ENCODE data around the gene NEU1. TPM values are rescaled to one million over a fixed set of nuclear protein-coding genes. Genes with fewer than 3 reads are reported as not detected.

NEU1 gene
- total and polyA plus RNA-seq, 2 of the 8 experiments (the other 6 are each of a cell fraction or from before 2014, with no cell fraction given), result 41.2 to 72.1 TPM

GRCh38 chr6:31901953-31902643, 39.5 kb upstream of the NEU1 start, which contains the start of gene ZBTB12:
Gene ZBTB12, minus strand, starts transcription at chr6:31902086. Its CDS starts 781 bp downstream, at chr6:31901305.
- no peaks in the 10 kb centered on the region for H4K20me1 ChIP-seq (replicated peaks in 1 of 2; ENCODE audit: control insufficient read depth in 1 of 2, insufficient read depth in 2 of 2, low read length in 2 of 2)
- H3K4me1 ChIP-seq (replicated peaks in 1 of 4; ENCODE audit: control insufficient read depth in 3 of 4, insufficient read depth in 4 of 4, low read length in 3 of 4), result peaks cover 0 to 18% (median 12%) of the 10 kb centered on the region in 4 experiments; a peak in 6 of 7 replicates
- WGBS, 2 experiments (ENCODE audit: extremely low coverage in 1 of 2, insufficient coverage in 1 of 2, insufficient read length in 1 of 2, insufficient replicate concordance in 2 of 2, low coverage in 1 of 2, low lambda C conversion rate in 2 of 2, missing lambda C conversion rate in 1 of 2), result 2% methylated on average over 47 of the region's 77 CpGs; no CpG with 5 or more reads in 1 of the 2 experiments
- H2AK5ac ChIP-seq (ENCODE audit: low read depth, low read length), result no peak within 1 kb of the TSS
- no peaks in the 10 kb centered on the region for H3K9me3 ChIP-seq (ENCODE audit: insufficient read depth in 2 of 2, low read depth in 1 of 2, low read length in 1 of 2)
- peak within 1 kb of the TSS; percentile 20 for H4K5ac ChIP-seq (ENCODE audit: insufficient read length, low read depth, low read length)
- H3K79me1 ChIP-seq (ENCODE audit: low read depth, low read length), result peaks cover 2% of the 10 kb centered on the region
- FAIRE-seq (no peak), DNase-seq (ENCODE audit: low read depth in 1 of 2, low spot score in 2 of 2) (peak; percentile 86 to 93)
- peak within 1 kb of the TSS in 3 of 4 experiments; percentile 34 to 57 (median 42); a peak in 5 of 7 replicates for H3K9ac ChIP-seq (replicated peaks in 1 of 4; ENCODE audit: extremely low read depth in 1 of 4, low read depth in 3 of 4, low read length in 3 of 4)
- peak within 1 kb of the TSS; percentile 90; the same call in 1 of the 2 replicates for H2BK5ac ChIP-seq (ENCODE audit: low read depth, low read length)
- peak within 1 kb of the TSS; percentile 42 for H3K56ac ChIP-seq (replicated peaks; ENCODE audit: insufficient read length, low read depth, low read length)
- H3K23ac ChIP-seq (ENCODE audit: insufficient read length), result no peak within 1 kb of the TSS
- H3K27me3 ChIP-seq (replicated peaks in 1 of 4; ENCODE audit: control insufficient read depth in 3 of 4, extremely low read depth in 1 of 4, insufficient read depth in 3 of 4, low read length in 3 of 4), result no peaks in the 10 kb centered on the region
- peak within 1 kb of the TSS; percentile 42 for H4K8ac ChIP-seq (ENCODE audit: extremely low read depth, insufficient read depth, low read length)
- peak within 1 kb of the TSS; percentile 86 for H3K4me2 ChIP-seq (ENCODE audit: insufficient read depth in 1 of 2, low read depth in 2 of 2, low read length in 2 of 2)
- H4K91ac ChIP-seq (replicated peaks; ENCODE audit: insufficient read length, low read length), result peak within 1 kb of the TSS; percentile 62
- no peak within 1 kb of the TSS for H3K14ac ChIP-seq (ENCODE audit: insufficient read length)
- H2BK12ac ChIP-seq (ENCODE audit: low read depth, low read length), result peak within 1 kb of the TSS; percentile 68
- 0 out of 2 replicates have a peak within 1 kb of the TSS, but pooled peaks have one; percentile 6 for H2BK20ac ChIP-seq (ENCODE audit: low read length)
- H3K4me3 ChIP-seq (ENCODE audit: extremely low read depth in 1 of 4, insufficient read depth in 2 of 4, low read depth in 3 of 4, low read length in 4 of 4), result peak within 1 kb of the TSS; percentile 29 to 66 (median 51)
- peaks cover 0 to 12% of the 10 kb centered on the region in 2 experiments; a peak in 2 of 4 replicates for H3K79me2 ChIP-seq (ENCODE audit: control insufficient read depth in 1 of 2, insufficient read depth in 2 of 2, low read length in 2 of 2)
- CTCF ChIA-PET (ENCODE audit: partially characterized antibody), result interaction anchor here (0.9 to 1.3 kb wide), 3 partner anchors 44 to 50 kb away, joined by 3 to 5 read pairs (median 3); partner anchors contain the start of gene CFB
- H3K27ac ChIP-seq (ENCODE audit: low read depth, low read length), result no peak within 1 kb of the TSS
- peak within 1 kb of the TSS; percentile 19 for H3K4ac ChIP-seq (replicated peaks; ENCODE audit: insufficient read length, low read depth, low read length)
- POLR2A ChIA-PET (ENCODE audit: partially characterized antibody), result interaction anchor here (0.7 to 1.2 kb wide), 9 partner anchors 11 to 188 kb away, joined by 3 to 5 read pairs (median 3); partner anchors contain the start of genes HSPA1A and HSPA1L
- peaks cover 0 to 5% (median 3%) of the 10 kb centered on the region in 4 experiments; a peak in 3 of 8 replicates for H3K36me3 ChIP-seq (ENCODE audit: control insufficient read depth in 2 of 4, insufficient read depth in 4 of 4, low read length in 3 of 4)
- no peak within 1 kb of the TSS for H2BK120ac ChIP-seq (replicated peaks; ENCODE audit: low read depth, low read length)
- peak within 1 kb of the TSS; percentile 81 for H2BK15ac ChIP-seq (ENCODE audit: low read length)
- H3K23me2 ChIP-seq (ENCODE audit: low read depth, low read length), result peaks cover 10% of the 10 kb centered on the region
- peak within 1 kb of the TSS; percentile 95 for H3K18ac ChIP-seq (ENCODE audit: extremely low read depth, low read length)
- H2AFZ ChIP-seq (ENCODE audit: low read length), result no peak within 1 kb of the TSS
- no peak for TF ChIP-seq POLR2AphosphoS5 (IDR thresholded peaks at IDR 0.05; ENCODE audit: low read depth, low read length)
- no peak for TF ChIP-seq PHF8 (conservative IDR thresholded peaks at IDR 0.05; ENCODE audit: low read depth, low read length)
- peak; percentile 49; the same call in 1 of the 2 replicates for TF ChIP-seq EGR1 (IDR thresholded peaks at IDR 0.05; ENCODE audit: borderline replicate concordance, low read depth, low read length)
- TF ChIP-seq RFX5 (IDR thresholded peaks at IDR 0.05; ENCODE audit: borderline replicate concordance, low read depth, low read length), result no peak
